Glomerular endothelial cell (primary cell): ENCODE results near the gene HRH1. TPM values are rescaled to one million over a fixed set of nuclear protein-coding genes. Genes with fewer than 3 reads are reported as not detected.

Experiments
- DNase-seq: peaks from one replicate; pipeline ENCODE4 v3.0.0-alpha.2; 2011; ENCODE audit warnings: low read depth, low spot score; ENCODE audit errors: extremely low read depth
- total RNA-seq: library from RNA; depleted of rRNA; stranded (reverse); fragments of >200 nt; gene quantifications from 2 replicates; pipeline ENCODE4 v1.2.3, GENCODE V29; 2015

HRH1 gene
- total RNA-seq, 1 donor from 2014 or later, result 23.5 TPM

- no peak for DNase-seq
Observed at GRCh38 chr3:11306817-11307589, 152.7 kb downstream of the HRH1 start.

GRCh38 chr3:11307830-11308432 is 153.6 kb downstream of the HRH1 start:
- DNase-seq, result no peak

GRCh38 chr3:11310258-11310657 is 156.0 kb downstream of the HRH1 start:
- no peak for DNase-seq

- no peak for DNase-seq
Observed at GRCh38 chr3:11312166-11312565, 157.9 kb downstream of the HRH1 start.

Other genes starting within 250 kb of the HRH1 start
- not detected in 2 replicates for gene SLC6A1, start 161.7 kb upstream of the HRH1 start, total RNA-seq
- 51.7 and 53.6 TPM in 2 replicates for gene ATG7, start 117.9 kb downstream of the HRH1 start, total RNA-seq